HepG2 (cell line): ENCODE results near the gene C5AR1. TPM values are rescaled to one million over a fixed set of nuclear protein-coding genes. Genes with fewer than 3 reads are reported as not detected.

Experiments
- ETV5 ChIP-seq: IDR thresholded peaks from 2 replicates; pipeline ENCODE4 v1.6.1; 2018; ENCODE audit warnings: missing biosample characterization, missing genetic modification reagents, inconsistent platforms, borderline replicate concordance
- FOXC1 ChIP-seq: sonication (generic); formaldehyde crosslinking; IDR thresholded peaks from 2 replicates; pipeline ENCODE4 v1.8.0; 2022; ENCODE audit warnings: mild to moderate bottlenecking, missing genetic modification reagents, borderline replicate concordance
- GATAD2A ChIP-seq: IDR thresholded peaks from 2 replicates; pipeline ENCODE4 v1.6.1; 2016
- HNRNPK ChIP-seq: fragments of 200-400 bp; formaldehyde crosslinking; IDR thresholded peaks from 2 replicates; pipeline ENCODE4 v1.6.1; 2018; ENCODE audit warnings: low read length, low read depth, moderate library complexity, mild to moderate bottlenecking; ENCODE audit not compliant: poor library complexity, severe bottlenecking
- HNRNPLL ChIP-seq: fragments of 200-400 bp; formaldehyde crosslinking; IDR thresholded peaks from 2 replicates; pipeline ENCODE4 v1.6.1; 2017; ENCODE audit warnings: mild to moderate bottlenecking, low read depth, low read length; ENCODE audit not compliant: poor library complexity, severe bottlenecking
- KDM5B ChIP-seq: sonication (generic); formaldehyde crosslinking; IDR thresholded peaks from 2 replicates; pipeline ENCODE4 v1.4.0; 2020; ENCODE audit warnings: missing genetic modification reagents, mild to moderate bottlenecking, borderline replicate concordance
- LBX2 ChIP-seq: sonication (generic); formaldehyde crosslinking; IDR thresholded peaks from 2 replicates; pipeline ENCODE4 v1.5.0; 2020; ENCODE audit warnings: missing genetic modification reagents, mild to moderate bottlenecking, borderline replicate concordance
- MAZ ChIP-seq, 2 experiments: sonication (generic) in 1 of 2; formaldehyde crosslinking in 1 of 2; IDR thresholded peaks; 2 replicates each; pipeline versions ENCODE4 v1.5.0 to v1.6.1; 2012 to 2020; ENCODE audit warnings: low read depth in 2 of 2, mild to moderate bottlenecking in 2 of 2, borderline replicate concordance in 1 of 2, improper control_type of control experiment in 1 of 2, low read length in 1 of 2, missing genetic modification reagents in 1 of 2, moderate library complexity in 1 of 2
- PLRG1 ChIP-seq: fragments of 450-650 bp; conservative IDR thresholded peaks from 2 replicates; pipeline ENCODE4 v1.6.1; 2016
- POGZ ChIP-seq: sonication (generic); formaldehyde crosslinking; IDR thresholded peaks from 2 replicates; pipeline ENCODE4 v1.4.0; 2020; ENCODE audit warnings: mild to moderate bottlenecking, missing genetic modification reagents
- SP1 ChIP-seq, 2 experiments: fragments of 450-650 bp in 1 of 2; sonication (generic) in 1 of 2; formaldehyde crosslinking in 1 of 2; IDR thresholded peaks; 2 replicates each; pipeline versions ENCODE4 v1.4.0 to v1.6.1; 2016 to 2020; ENCODE audit warnings: missing genetic modification reagents in 1 of 2
- TEAD2 ChIP-seq: sonication (generic); formaldehyde crosslinking; IDR thresholded peaks from 2 replicates; pipeline ENCODE4 v1.9.0; 2021; ENCODE audit warnings: missing genetic modification reagents
- ZBTB1 ChIP-seq: sonication (generic); formaldehyde crosslinking; IDR thresholded peaks from 2 replicates; pipeline ENCODE4 v1.4.0; 2020; ENCODE audit warnings: missing genetic modification reagents, borderline replicate concordance
- ZBTB49 ChIP-seq: sonication (generic); formaldehyde crosslinking; IDR thresholded peaks from 2 replicates; pipeline ENCODE4 v1.4.0; 2020; ENCODE audit warnings: missing genetic modification reagents, borderline replicate concordance
- ZNF10 ChIP-seq: sonication (generic); formaldehyde crosslinking; IDR thresholded peaks from 2 replicates; pipeline ENCODE4 v1.4.0; 2020; ENCODE audit warnings: mild to moderate bottlenecking, low read depth, missing genetic modification reagents, borderline replicate concordance
- ZNF256 ChIP-seq: sonication (generic); formaldehyde crosslinking; conservative IDR thresholded peaks from 2 replicates; pipeline ENCODE4 v1.4.0; 2020; ENCODE audit warnings: missing genetic modification reagents
- ZNF431 ChIP-seq: sonication (generic); formaldehyde crosslinking; IDR thresholded peaks from 2 replicates; pipeline ENCODE4 v1.9.0; 2022; ENCODE audit warnings: missing genetic modification reagents, low read depth, mild to moderate bottlenecking, borderline replicate concordance
- ZNF629 ChIP-seq: sonication (generic); formaldehyde crosslinking; conservative IDR thresholded peaks from 2 replicates; pipeline ENCODE4 v1.5.0; 2020; ENCODE audit warnings: missing genetic modification reagents
- ZNF670 ChIP-seq: sonication (generic); formaldehyde crosslinking; IDR thresholded peaks from 2 replicates; pipeline ENCODE4 v1.8.0; 2022; ENCODE audit warnings: mild to moderate bottlenecking, missing genetic modification reagents, borderline replicate concordance
- ZNF710 ChIP-seq: sonication (generic); formaldehyde crosslinking; IDR thresholded peaks from 2 replicates; pipeline ENCODE4 v1.5.0; 2020; ENCODE audit warnings: mild to moderate bottlenecking, missing genetic modification reagents, borderline replicate concordance
- ZNF878 ChIP-seq: sonication (generic); formaldehyde crosslinking; IDR thresholded peaks from 2 replicates; pipeline ENCODE4 v1.8.1; 2023; ENCODE audit warnings: mild to moderate bottlenecking, missing genetic modification reagents, moderate library complexity
- ZSCAN31 ChIP-seq: sonication (generic); formaldehyde crosslinking; IDR thresholded peaks from 2 replicates; pipeline ENCODE4 v1.5.0; 2020; ENCODE audit warnings: low read depth, mild to moderate bottlenecking, missing genetic modification reagents
- polyA plus RNA-seq, 8 experiments: library from polyadenylated mRNA; depleted of rRNA in 3 of 8; stranded (reverse) in 7 of 8; unstranded in 1 of 8; fragments of >200 nt; fragmentation: Illumina TruSeq in 4 of 8; extraction: Trizol in 4 of 8; gene quantifications; 2 replicates each; pipeline versions ENCODE4 v1.2.1 to v1.2.3, GENCODE V29; 2011 to 2016; ENCODE audit warnings: low read depth in 4 of 8, missing spikeins in 1 of 8, mixed read lengths in 1 of 8; ENCODE audit not compliant: insufficient read depth in 1 of 8
- total RNA-seq, 5 experiments: library from RNA; depleted of rRNA; stranded (reverse); fragments of >200 nt; fragmentation: Illumina TruSeq; extraction: Trizol; gene quantifications; 2 replicates each; pipeline ENCODE4 v1.2.3, GENCODE V29; 2016; ENCODE audit warnings: low read depth in 1 of 5

Gene C5AR1
- total and polyA plus RNA-seq, 2 of the 13 experiments (the other 11 are each of a cell fraction or from before 2014, with no cell fraction given): 0.07 to 1.6 TPM

GRCh38 chr19:47353307-47353712, 43.6 kb downstream of the C5AR1 start (continued):
- no peak for TF ChIP-seq ZNF710 (CRISPR knock-in tag)
- no peak for TF ChIP-seq TEAD2 (CRISPR knock-in tag)
- no peak for TF ChIP-seq PLRG1
- peak; percentile 60 for TF ChIP-seq HNRNPLL
- peak; percentile 72; the same call in 1 of the 2 replicates for TF ChIP-seq KDM5B (CRISPR knock-in tag)
- peak; percentile 60; the same call in 1 of the 2 replicates for TF ChIP-seq ZNF670 (CRISPR knock-in tag)
- no peak for TF ChIP-seq SP1 (IDR thresholded peaks at IDR 0.05)
- TF ChIP-seq SP1 (CRISPR knock-in tag; IDR thresholded peaks at IDR 0.05): no peak
- TF ChIP-seq POGZ (CRISPR knock-in tag): peak; percentile 51; the same call in 1 of the 2 replicates
- TF ChIP-seq ETV5 (CRISPR knock-in tag): peak; percentile 67; the same call in 1 of the 2 replicates
- peak; percentile 89 for TF ChIP-seq GATAD2A
- TF ChIP-seq ZNF878 (CRISPR knock-in tag): no peak
- no peak for TF ChIP-seq ZBTB49 (CRISPR knock-in tag)
- no peak; the same call in 1 of the 2 replicates for TF ChIP-seq ZNF256 (CRISPR knock-in tag)
- no peak for TF ChIP-seq LBX2 (CRISPR knock-in tag)
- peak; percentile 41; the same call in 1 of the 2 replicates for TF ChIP-seq FOXC1 (CRISPR knock-in tag)
- peak; percentile 52; the same call in 1 of the 2 replicates for TF ChIP-seq ZSCAN31 (CRISPR knock-in tag)
- TF ChIP-seq HNRNPK: no peak
- no peak for TF ChIP-seq ZNF431 (CRISPR knock-in tag)
- TF ChIP-seq ZBTB1: no peak
- TF ChIP-seq ZNF10 (CRISPR knock-in tag): no peak
- TF ChIP-seq ZNF629: peak; percentile 49
- TF ChIP-seq MAZ (IDR thresholded peaks at IDR 0.05; ENCODE audit: borderline replicate concordance, low read depth, low read length): 0 out of 2 replicates have a peak, but pooled peaks have one; percentile 40
- peak; percentile 62; the same call in 1 of the 2 replicates for TF ChIP-seq MAZ (CRISPR knock-in tag; IDR thresholded peaks at IDR 0.05; ENCODE audit: low read depth)
